Stimulated activated CD4-positive, alpha-beta T cell treated with anti-CD3 and anti-CD28 coated beads, Interleukin-2, amount 100 ng/mL, for 48 hours (primary cell): ENCODE measurements around the gene SRGAP2C.
"Not testable (repeated sequence)": the region's sequence is repeated elsewhere in the genome, so short reads cannot be mapped to it uniquely, and the experiment has no call there.

Experiments used
- DNase-seq, 2 donors: peaks; one replicate each; pipeline ENCODE4 v3.0.0-alpha.2; 2020

SRGAP2C gene

DNA sequence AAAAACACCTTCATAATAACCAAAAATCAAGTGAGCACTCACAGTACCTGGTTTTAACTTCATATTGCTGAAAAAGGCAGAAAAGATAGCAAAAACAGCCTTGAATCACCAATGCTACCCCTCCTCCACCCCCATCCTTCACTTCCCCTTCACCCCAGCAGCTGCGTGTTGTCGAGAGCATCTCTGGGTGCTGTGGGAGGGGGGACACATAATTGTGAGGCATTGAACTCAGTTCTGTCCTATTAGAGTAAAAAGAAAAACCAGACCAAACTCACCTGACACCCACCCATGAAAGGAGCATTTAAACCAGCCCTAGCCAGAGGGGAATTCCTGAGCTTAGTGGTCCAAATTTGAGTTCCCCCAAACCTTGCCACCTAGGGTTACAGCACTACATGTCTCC, 248.7 kb downstream of the SRGAP2C start:
- DNase-seq, result not testable (repeated sequence)

DNA sequence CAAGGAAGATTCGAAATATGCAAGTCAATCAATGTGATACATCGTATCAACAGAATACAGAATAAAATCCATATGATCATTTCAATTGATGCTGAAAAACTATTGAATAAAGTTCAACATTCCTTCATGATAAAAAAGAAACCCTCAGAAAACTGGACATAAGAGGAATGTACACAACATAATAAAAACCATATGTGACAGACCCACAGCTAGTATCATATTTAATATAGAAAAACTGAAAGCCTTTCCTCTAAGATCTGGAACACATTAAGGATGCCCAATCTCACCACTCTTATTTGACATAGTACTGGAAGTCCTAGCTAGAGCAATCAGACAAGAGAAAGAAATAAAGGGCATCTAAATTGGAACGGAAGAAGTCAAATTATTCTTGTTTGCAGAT, 254.1 kb downstream of the SRGAP2C start:
- DNase-seq, result not testable (repeated sequence)

DNA sequence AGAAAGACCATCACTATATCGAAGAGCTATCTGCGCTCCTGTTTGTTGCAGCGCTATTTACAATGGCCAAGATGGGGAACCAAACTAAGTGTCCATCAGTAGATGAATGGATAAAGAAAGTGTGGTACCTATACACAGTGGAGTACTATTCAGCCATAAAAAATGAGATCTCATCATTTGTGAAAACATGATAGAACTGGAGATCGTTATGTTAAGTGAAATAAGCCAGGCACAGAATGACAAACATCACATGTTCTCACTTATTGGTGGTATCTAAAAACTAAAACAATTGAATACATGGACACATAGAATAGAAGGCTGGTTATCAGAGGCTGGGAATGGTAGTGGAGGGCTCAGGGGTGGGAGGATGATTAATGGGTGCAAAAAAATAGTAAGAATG, 256.2 kb downstream of the SRGAP2C start:
- DNase-seq, result no peak
